HG02798 (cell line): Measurements from ENCODE around the gene CSNK1D.

Source experiments
- ATAC-seq: cut with Tn5 transposase; IDR thresholded peaks from one replicate; pipeline ENCODE4 v1.9.1; 2021; ENCODE audit warnings: mild to moderate bottlenecking; ENCODE audit not compliant: unreplicated experiment, poor library complexity

CSNK1D gene

GRCh38 chr17:82241926-82242697 is 31.4 kb downstream of the CSNK1D start:
- no peak for ATAC-seq

- ATAC-seq: no peak
Measured at GRCh38 chr17:82241183-82241925, 32.1 kb downstream of the CSNK1D start.

- no peak for ATAC-seq
Measured at GRCh38 chr17:82240506-82241182, 32.9 kb downstream of the CSNK1D start.

GRCh38 chr17:82239926-82240505 is 33.5 kb downstream of the CSNK1D start:
- no peak for ATAC-seq

GRCh38 chr17:82239401-82239925 is 34.0 kb downstream of the CSNK1D start:
- ATAC-seq: no peak

- no peak for ATAC-seq
Measured at GRCh38 chr17:82238472-82239201, 34.9 kb downstream of the CSNK1D start.

GRCh38 chr17:82237746-82238471 is 35.6 kb downstream of the CSNK1D start:
- ATAC-seq: no peak

- ATAC-seq: no peak
Measured at GRCh38 chr17:82237083-82237745, 36.3 kb downstream of the CSNK1D start.

- no peak for ATAC-seq
Measured at GRCh38 chr17:82236142-82236971, 37.1 kb downstream of the CSNK1D start.

GRCh38 chr17:82235775-82236141 is 37.7 kb downstream of the CSNK1D start:
- ATAC-seq: no peak

- ATAC-seq: no peak
Measured at GRCh38 chr17:82235056-82235774, 38.3 kb downstream of the CSNK1D start.

GRCh38 chr17:82234211-82235055 is 39.1 kb downstream of the CSNK1D start:
- no peak for ATAC-seq

- no peak for ATAC-seq
Measured at GRCh38 chr17:82232876-82233785, 40.4 kb downstream of the CSNK1D start.

- no peak for ATAC-seq
Measured at GRCh38 chr17:82232322-82232820, 41.1 kb downstream of the CSNK1D start.
